Brain microvascular endothelial cell (primary cell): ENCODE measurements around the gene CTNNA3.
A peak's percentile ranks its signal among the peaks of the same experiment; 100 is the strongest.

ENCODE experiments used
- DNase-seq: peaks from one replicate; pipeline ENCODE4 v3.0.0-alpha.2; 2020
- H3K27ac ChIP-seq: fragments of 250-450 bp; sonication (Bioruptor Pico); 2 replicates; pipeline ENCODE4 v1.5.1; 2020; ENCODE audit warnings: mild to moderate bottlenecking, moderate library complexity
- H3K27me3 ChIP-seq: fragments of 250-450 bp; sonication (Bioruptor Pico); replicated peaks from 2 replicates; pipeline ENCODE4 v1.5.1; 2020; ENCODE audit warnings: mild to moderate bottlenecking
- H3K36me3 ChIP-seq: fragments of 250-450 bp; sonication (Bioruptor Pico); replicated peaks from 2 replicates; pipeline ENCODE4 v1.5.1; 2020; ENCODE audit warnings: mild to moderate bottlenecking
- H3K4me3 ChIP-seq: 2 replicates; pipeline ENCODE4 v1.5.1; 2011; ENCODE audit warnings: low read depth, mild to moderate bottlenecking, control low read depth, low read length, moderate library complexity
- in situ Hi-C: cut with HindIII; loops from 2 replicates; pipeline ENCODE4 v1.10.0; 2017; ENCODE audit warnings: low sequenced_read_pairs, low pct_ligation_motif_present
- TF ChIP-seq, protein P1 (sequence below): IDR thresholded peaks from 2 replicates; pipeline ENCODE4 v1.5.1; 2011; ENCODE audit warnings: low read depth, mild to moderate bottlenecking, moderate library complexity, low read length, control low read depth, inconsistent platforms; ENCODE audit errors: missing control alignments

Gene CTNNA3

GRCh38 chr10:66836057-66836456, 859.9 kb downstream of the CTNNA3 start:
- DNase-seq = peak; percentile 73
- peak overlapping the region; percentile 1 for H3K27ac ChIP-seq
- H3K4me3 ChIP-seq = no peak overlapping the region
- no peaks in the 10 kb centered on the region for H3K27me3 ChIP-seq
- TF ChIP-seq, protein P1, sequence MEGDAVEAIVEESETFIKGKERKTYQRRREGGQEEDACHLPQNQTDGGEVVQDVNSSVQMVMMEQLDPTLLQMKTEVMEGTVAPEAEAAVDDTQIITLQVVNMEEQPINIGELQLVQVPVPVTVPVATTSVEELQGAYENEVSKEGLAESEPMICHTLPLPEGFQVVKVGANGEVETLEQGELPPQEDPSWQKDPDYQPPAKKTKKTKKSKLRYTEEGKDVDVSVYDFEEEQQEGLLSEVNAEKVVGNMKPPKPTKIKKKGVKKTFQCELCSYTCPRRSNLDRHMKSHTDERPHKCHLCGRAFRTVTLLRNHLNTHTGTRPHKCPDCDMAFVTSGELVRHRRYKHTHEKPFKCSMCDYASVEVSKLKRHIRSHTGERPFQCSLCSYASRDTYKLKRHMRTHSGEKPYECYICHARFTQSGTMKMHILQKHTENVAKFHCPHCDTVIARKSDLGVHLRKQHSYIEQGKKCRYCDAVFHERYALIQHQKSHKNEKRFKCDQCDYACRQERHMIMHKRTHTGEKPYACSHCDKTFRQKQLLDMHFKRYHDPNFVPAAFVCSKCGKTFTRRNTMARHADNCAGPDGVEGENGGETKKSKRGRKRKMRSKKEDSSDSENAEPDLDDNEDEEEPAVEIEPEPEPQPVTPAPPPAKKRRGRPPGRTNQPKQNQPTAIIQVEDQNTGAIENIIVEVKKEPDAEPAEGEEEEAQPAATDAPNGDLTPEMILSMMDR = no peak
- H3K36me3 ChIP-seq = no peaks in the 10 kb centered on the region
- in situ Hi-C loops = no loop called here

DNA sequence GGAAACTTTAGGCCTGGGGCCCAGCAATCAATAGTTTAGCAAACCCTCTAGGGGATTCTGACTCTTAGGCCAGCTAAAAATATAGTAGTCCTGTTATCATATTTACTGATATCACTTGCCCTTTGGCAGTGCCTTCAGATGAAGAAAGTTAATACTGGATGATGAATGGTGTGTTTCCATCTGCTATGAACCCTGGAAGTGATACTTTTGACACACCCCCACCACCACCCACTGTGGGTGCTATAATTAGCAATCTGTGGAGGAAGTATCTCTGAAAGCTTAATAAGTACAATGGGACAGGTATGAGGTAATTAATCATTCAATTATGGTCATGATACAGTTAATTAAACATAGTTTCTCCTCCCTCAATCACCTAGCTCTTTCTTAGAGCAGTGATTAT, 860.6 kb downstream of the CTNNA3 start:
- no peak for DNase-seq
- in situ Hi-C loops = no loop called here

GRCh38 chr10:66834802-66835201, 861.2 kb downstream of the CTNNA3 start:
- TF ChIP-seq, protein P1 = no peak
- H3K36me3 ChIP-seq = no peaks in the 10 kb centered on the region
- no peaks in the 10 kb centered on the region for H3K27me3 ChIP-seq
- in situ Hi-C loops = no loop called here
- DNase-seq = no peak
- no peak overlapping the region for H3K4me3 ChIP-seq
- no peak overlapping the region for H3K27ac ChIP-seq

More for the DNA sequence above, 860.6 kb downstream of the CTNNA3 start:
- Histone ChIP-seq H3K27ac (no peak overlapping the region), H3K4me3 (no peak overlapping the region), H3K36me3 (no peaks in the 10 kb centered on the region), H3K27me3 (no peaks in the 10 kb centered on the region)
- TF ChIP-seq, protein P1 = no peak

GRCh38 chr10:66833861-66834260, 862.1 kb downstream of the CTNNA3 start:
- H3K27me3 ChIP-seq = no peaks in the 10 kb centered on the region
- TF ChIP-seq, protein P1 = no peak
- DNase-seq = no peak
- in situ Hi-C loops = no loop called here
- no peaks in the 10 kb centered on the region for H3K36me3 ChIP-seq
- no peak overlapping the region for H3K4me3 ChIP-seq
- H3K27ac ChIP-seq = no peak overlapping the region

DNA sequence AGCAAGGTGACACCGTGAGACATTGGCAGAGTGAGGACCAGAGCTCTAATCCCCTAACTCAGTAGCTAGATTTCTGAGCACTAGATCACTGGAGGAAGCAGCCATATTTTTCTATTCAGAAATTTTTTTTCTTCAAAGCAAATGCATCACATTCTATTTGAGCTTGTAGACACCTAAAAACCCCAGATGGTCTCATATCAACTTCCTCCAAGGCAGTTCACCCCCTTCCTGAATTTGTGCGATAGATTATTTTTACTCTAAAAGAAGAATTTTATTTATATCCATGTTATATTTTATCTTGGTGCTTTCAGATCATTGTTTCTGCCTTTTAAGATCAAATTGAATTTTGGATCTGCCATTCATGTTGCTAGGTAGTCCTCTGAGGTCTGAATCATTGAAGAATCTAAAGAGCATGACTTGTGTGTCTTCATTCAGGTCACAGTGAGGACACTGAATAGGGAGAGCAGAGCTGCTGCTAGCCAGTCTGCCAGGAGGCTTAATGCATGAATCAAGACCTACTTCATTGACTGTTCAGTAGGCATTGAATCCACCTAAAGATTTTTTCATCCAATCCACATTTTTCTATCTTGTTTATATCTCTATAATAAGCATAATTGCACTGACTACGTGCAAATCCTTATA, 863.1 kb downstream of the CTNNA3 start:
- in situ Hi-C loops = no loop called here
- Histone ChIP-seq H3K27me3 (no peaks in the 10 kb centered on the region), H3K27ac (no peak overlapping the region), H3K36me3 (no peaks in the 10 kb centered on the region), H3K4me3 (no peak overlapping the region)
- no peak for DNase-seq
- TF ChIP-seq, protein P1 = no peak

- no peak for DNase-seq
- Histone ChIP-seq H3K4me3 (no peak overlapping the region), H3K36me3 (no peaks in the 10 kb centered on the region), H3K27ac (no peak overlapping the region), H3K27me3 (no peaks in the 10 kb centered on the region)
- in situ Hi-C loops = no loop called here
- TF ChIP-seq, protein P1 = no peak
These were observed 867.0 kb downstream of the CTNNA3 start for GRCh38 chr10:66828957-66829356.
